Fibroblast of the aortic adventitia (primary cell): ENCODE measurements around the gene APIP. TPM values are rescaled to one million over a fixed set of nuclear protein-coding genes. Genes with fewer than 3 reads are reported as not detected.
A peak's percentile ranks its signal among the peaks of the same experiment; 100 is the strongest.

ENCODE experiments used
- DNase-seq: peaks from one replicate; pipeline ENCODE4 v3.0.0-alpha.2; 2010; ENCODE audit warnings: low read depth
- H3K4me3 ChIP-seq: 2 replicates; pipeline ENCODE4 v1.5.1; 2011; ENCODE audit warnings: low read depth, mild to moderate bottlenecking, control low read depth, low read length, moderate library complexity
- CTCF ChIP-seq: IDR thresholded peaks from 2 replicates; pipeline ENCODE4 v1.5.1; 2011; ENCODE audit warnings: mild to moderate bottlenecking, low read length, control low read depth, inconsistent platforms; ENCODE audit not compliant: insufficient read depth
- total RNA-seq: library from RNA; depleted of rRNA; stranded (reverse); fragments of >200 nt; gene quantifications from 2 replicates; pipeline ENCODE4 v1.2.3, GENCODE V29; 2012; ENCODE audit warnings: low replicate concordance

APIP gene
- total RNA-seq, 1 donor = 32.4 TPM

DNA sequence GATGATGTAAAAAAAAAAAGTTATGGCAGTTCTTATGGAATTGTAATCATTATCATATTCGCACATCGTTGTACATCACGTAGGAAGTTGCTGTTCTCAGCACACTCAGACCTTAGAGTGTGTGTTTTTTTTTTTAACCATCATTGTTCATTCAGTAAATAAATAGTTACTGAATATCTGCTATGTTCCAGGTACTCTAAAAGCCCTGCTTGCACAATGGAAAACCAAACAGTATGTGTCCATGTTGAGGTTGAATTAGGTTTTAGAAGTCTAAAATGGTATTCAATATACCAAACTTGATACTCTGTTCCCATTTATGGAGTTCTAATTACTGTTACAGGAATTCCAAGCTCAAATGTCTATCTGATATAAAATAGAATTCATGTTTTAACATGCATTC is 41.4 kb upstream of the APIP start:
- TF ChIP-seq CTCF = no peak
- H3K4me3 ChIP-seq = no peak overlapping the region
- DNase-seq = no peak

GRCh38 chr11:34957206-34957605 is 41.0 kb upstream of the APIP start:
- no peak for DNase-seq
- TF ChIP-seq CTCF = no peak

DNA sequence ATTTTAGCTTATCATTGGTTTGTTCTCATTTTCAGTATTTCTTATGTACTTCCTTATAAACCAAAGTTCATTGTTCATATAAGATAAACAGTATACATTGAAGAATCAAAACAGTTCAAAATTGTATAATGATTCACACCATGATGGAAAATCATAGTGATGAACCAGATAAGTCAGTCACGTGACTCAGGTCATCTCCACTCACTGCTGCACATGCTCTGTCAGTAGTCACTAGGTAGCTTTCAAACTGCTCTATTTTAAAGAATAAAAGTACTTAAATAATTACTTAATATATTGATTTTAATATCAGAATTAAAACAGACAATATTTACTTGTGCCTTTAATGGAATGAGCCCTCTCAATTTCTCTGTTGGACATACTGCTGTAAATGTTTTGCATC is 37.8 kb upstream of the APIP start:
- TF ChIP-seq CTCF = no peak
- H3K4me3 ChIP-seq = no peak overlapping the region
- DNase-seq = no peak

More at GRCh38 chr11:34957206-34957605, 41.0 kb upstream of the APIP start:
- H3K4me3 ChIP-seq = no peak overlapping the region

DNA sequence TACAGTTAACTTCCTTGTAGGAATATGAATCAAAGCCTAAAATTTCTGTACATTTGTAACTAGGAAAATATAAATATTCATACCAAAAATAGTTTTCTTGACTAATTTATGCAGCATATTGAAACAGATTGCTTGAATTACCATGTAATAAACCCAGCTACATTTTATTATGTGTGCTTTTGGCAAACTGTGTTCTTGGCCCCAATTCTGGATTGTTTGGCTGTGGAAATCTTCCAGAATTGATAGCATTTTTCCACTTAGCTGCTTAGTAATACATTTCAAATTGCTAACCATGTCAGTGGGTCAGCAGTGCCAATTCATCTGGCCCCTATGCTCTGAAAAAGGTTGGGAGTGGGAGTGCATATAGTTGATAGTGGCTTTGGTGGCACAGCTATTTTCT is 32.5 kb upstream of the APIP start:
- peak; percentile 84 for DNase-seq
- TF ChIP-seq CTCF = no peak
- H3K4me3 ChIP-seq = no peak overlapping the region

GRCh38 chr11:34944692-34945091 is 28.5 kb upstream of the APIP start:
- H3K4me3 ChIP-seq = no peak overlapping the region
- TF ChIP-seq CTCF = no peak
- DNase-seq = no peak

DNA sequence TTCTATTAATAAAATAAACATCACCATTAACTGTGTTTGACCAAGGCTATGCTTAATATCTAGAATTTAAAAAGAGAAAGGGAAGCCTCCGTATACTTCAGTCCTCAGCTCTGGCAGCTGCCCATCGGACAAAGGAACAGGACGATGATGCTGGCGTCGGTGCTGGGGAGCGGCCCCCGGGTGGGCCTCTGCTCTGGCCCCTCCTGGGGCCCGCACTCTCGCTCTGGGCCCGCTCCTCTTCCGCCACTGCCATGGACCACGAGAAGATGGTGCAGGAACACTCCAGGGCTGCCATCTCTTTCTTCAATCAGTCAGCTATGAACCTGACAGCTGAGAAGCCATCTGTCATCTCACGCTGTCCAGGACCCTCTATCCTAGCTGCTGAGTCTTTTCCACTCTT is 25.5 kb upstream of the APIP start:
- no peak overlapping the region for H3K4me3 ChIP-seq
- DNase-seq = no peak
- no peak for TF ChIP-seq CTCF

DNA sequence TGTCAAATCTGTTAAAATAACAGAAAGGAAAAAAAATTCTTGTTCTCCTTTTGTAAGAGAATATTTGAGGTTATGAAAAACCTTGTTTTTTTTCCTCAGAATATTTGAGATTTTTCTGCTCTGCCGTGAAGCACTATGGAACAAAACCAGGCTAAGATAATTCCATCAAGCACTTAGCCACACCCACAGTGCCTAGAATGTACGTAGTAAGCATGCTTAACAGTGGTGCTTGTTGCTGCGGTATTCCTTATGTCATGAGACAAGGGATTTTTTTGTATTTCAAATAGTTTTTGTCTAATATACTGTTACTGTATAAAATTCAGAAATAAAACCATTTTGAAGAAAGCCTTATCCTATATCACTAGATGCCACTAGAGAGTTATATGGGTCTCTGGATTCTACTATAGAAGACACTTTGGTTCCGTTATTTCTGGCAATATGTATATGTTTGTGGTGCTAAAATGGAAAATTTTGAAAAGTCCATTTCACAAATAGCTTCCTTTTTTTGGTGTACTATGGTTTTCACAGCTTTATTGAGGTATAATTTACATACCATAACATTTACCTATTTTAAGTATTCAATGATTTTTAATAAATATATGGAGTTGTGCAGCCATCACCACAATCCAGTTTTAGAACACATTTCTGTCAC is 24.0 kb upstream of the APIP start:
- DNase-seq = peak; percentile 66
- no peak for TF ChIP-seq CTCF
- no peak overlapping the region for H3K4me3 ChIP-seq
